ENCODE measurements around the gene HGS. TPM values are rescaled to one million over a fixed set of nuclear protein-coding genes. Genes with fewer than 3 reads are reported as not detected.

Gene HGS
- total RNA-seq, 2 experiments from 2014 or later = 118 to 127 TPM

DNA sequence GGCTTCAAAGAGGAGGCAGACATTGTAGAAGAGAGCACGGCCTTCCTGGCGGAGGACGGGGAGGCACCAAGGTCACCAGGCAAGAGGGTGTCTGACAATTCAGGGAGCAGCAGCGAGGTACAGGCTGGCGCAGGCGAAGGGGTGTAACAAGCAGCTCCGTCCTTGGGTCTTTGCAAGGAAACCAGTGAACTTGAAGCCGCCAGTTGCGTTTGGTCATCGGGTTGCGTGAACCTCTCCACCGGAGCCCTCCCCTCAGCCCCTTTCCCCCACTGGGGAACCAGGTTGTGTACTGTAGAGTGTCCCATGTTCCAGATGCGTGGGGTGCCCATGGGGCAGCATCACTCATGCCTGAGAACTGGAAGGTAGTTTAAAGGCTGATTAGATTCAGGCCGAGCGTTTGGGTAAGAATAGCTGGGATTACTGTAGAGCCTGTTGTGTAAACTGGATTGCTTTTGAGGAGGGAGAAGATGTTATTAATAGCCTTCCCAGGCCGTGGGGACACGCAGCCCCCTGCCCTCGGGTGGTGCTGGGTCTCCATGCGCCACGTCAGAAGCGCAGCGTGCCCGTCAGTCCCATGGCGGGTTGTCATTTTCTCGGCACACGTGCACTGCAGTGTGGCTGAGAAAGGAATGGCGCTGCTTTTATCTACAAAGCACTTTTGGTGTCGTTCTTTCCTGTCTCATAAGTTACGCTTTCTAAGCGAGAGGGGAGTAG, 21.9 kb downstream of the HGS start:
- no peak overlapping the region for H3K27ac Mint-ChIP-seq

DNA sequence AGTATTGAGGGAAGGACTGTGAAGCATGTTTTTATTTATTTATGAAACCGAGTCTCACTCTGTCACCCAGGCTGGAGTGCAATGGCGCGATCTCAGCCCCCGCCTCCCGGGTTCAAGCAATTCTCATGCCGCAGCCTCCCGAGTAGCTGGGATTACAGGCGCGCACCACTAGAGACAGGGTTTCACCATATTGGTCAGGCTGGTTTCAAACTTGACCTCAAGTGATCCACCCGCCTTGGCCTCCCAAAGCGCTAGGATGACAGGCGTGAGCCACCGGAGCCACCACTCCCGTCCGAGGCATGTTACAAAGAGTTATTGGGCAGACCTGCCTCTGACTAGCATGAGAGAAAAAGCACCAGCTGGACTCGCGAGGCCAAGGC, 22.4 kb downstream of the HGS start:
- CTCF ChIA-PET = no interaction called here
- Mint-ChIP-seq H3K36me3 (ENCODE audit: low read depth) (peaks cover 39% of the 10 kb centered on the region), H3K27ac (no peak overlapping the region), H3K9me3 (no peaks in the 10 kb centered on the region), H3K4me3 (peak overlapping the region; percentile 56), H3K4me1 (ENCODE audit: low read depth) (peaks cover 42% of the 10 kb centered on the region), H3K27me3 (no peaks in the 10 kb centered on the region)
- Histone ChIP-seq H3K9me3 (ENCODE audit: control insufficient read depth in 1 of 2, insufficient read depth in 1 of 2, low read length in 2 of 2) (no peaks in the 10 kb centered on the region), H3K27ac (ENCODE audit: low read depth in 1 of 2, low read length in 2 of 2) (no peak overlapping the region), H3K4me1 (ENCODE audit: insufficient read depth, low read length) (peaks cover 46% of the 10 kb centered on the region), H3K4me3 (ENCODE audit: low read length) (no peak overlapping the region), H3K36me3 (ENCODE audit: insufficient read depth, low read length) (peaks cover 26% of the 10 kb centered on the region), H3K27me3 (ENCODE audit: control insufficient read depth in 1 of 2, insufficient read depth in 2 of 2, low read length in 2 of 2) (no peaks in the 10 kb centered on the region)
- DNase-seq = no peak
- TF ChIP-seq, protein P1, sequence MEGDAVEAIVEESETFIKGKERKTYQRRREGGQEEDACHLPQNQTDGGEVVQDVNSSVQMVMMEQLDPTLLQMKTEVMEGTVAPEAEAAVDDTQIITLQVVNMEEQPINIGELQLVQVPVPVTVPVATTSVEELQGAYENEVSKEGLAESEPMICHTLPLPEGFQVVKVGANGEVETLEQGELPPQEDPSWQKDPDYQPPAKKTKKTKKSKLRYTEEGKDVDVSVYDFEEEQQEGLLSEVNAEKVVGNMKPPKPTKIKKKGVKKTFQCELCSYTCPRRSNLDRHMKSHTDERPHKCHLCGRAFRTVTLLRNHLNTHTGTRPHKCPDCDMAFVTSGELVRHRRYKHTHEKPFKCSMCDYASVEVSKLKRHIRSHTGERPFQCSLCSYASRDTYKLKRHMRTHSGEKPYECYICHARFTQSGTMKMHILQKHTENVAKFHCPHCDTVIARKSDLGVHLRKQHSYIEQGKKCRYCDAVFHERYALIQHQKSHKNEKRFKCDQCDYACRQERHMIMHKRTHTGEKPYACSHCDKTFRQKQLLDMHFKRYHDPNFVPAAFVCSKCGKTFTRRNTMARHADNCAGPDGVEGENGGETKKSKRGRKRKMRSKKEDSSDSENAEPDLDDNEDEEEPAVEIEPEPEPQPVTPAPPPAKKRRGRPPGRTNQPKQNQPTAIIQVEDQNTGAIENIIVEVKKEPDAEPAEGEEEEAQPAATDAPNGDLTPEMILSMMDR (IDR thresholded peaks at IDR 0.05) = no peak
- intact Hi-C loops (cut with DNase I, micrococcal nuclease) = no loop called here
- ATAC-seq (ENCODE audit: poor library complexity) = no peak
- POLR2A ChIA-PET = no interaction called here

More for the DNA sequence above, 21.9 kb downstream of the HGS start:
- peaks cover 40% of the 10 kb centered on the region for H3K4me1 Mint-ChIP-seq (ENCODE audit: low read depth)
- H3K27ac ChIP-seq (ENCODE audit: low read depth in 1 of 2, low read length in 2 of 2) = no peak overlapping the region
- no peak for ATAC-seq (ENCODE audit: poor library complexity)
- ChIA-PET POLR2A (interaction anchor here (0.6 to 4.7 kb wide), 5 partner anchors 11 to 150 kb away, joined by 3 to 43 read pairs (median 4); partner anchors contain the start of genes ARL16 and HGS), CTCF (no interaction called here)
- intact Hi-C loops (cut with DNase I, micrococcal nuclease) = no loop called here
- no peaks in the 10 kb centered on the region for H3K9me3 ChIP-seq (ENCODE audit: control insufficient read depth in 1 of 2, insufficient read depth in 1 of 2, low read length in 2 of 2)
- TF ChIP-seq, protein P1 (IDR thresholded peaks at IDR 0.05) = no peak
- no peak overlapping the region for H3K4me3 ChIP-seq (ENCODE audit: low read length)
- peak in 1 of 14 experiments; percentile 23 for DNase-seq
- H3K9me3 Mint-ChIP-seq = no peaks in the 10 kb centered on the region
- H3K36me3 ChIP-seq (ENCODE audit: insufficient read depth, low read length) = peaks cover 32% of the 10 kb centered on the region
- no peaks in the 10 kb centered on the region for H3K27me3 Mint-ChIP-seq
- H3K4me3 Mint-ChIP-seq = peak overlapping the region; percentile 17
- peaks cover 44% of the 10 kb centered on the region for H3K36me3 Mint-ChIP-seq (ENCODE audit: low read depth)
- no peaks in the 10 kb centered on the region for H3K27me3 ChIP-seq (ENCODE audit: control insufficient read depth in 1 of 2, insufficient read depth in 2 of 2, low read length in 2 of 2)
- H3K4me1 ChIP-seq (ENCODE audit: insufficient read depth, low read length) = peaks cover 46% of the 10 kb centered on the region

- Histone ChIP-seq H3K27ac (ENCODE audit: low read depth in 1 of 2, low read length in 2 of 2) (no peak overlapping the region), H3K36me3 (ENCODE audit: insufficient read depth, low read length) (peaks cover 20% of the 10 kb centered on the region), H3K4me1 (ENCODE audit: insufficient read depth, low read length) (peaks cover 44% of the 10 kb centered on the region), H3K4me3 (ENCODE audit: low read length) (no peak overlapping the region), H3K27me3 (ENCODE audit: control insufficient read depth in 1 of 2, insufficient read depth in 2 of 2, low read length in 2 of 2) (no peaks in the 10 kb centered on the region), H3K9me3 (ENCODE audit: control insufficient read depth in 1 of 2, insufficient read depth in 1 of 2, low read length in 2 of 2) (no peaks in the 10 kb centered on the region)
- ATAC-seq (ENCODE audit: poor library complexity) = no peak
- Mint-ChIP-seq H3K4me1 (ENCODE audit: low read depth) (peaks cover 43% of the 10 kb centered on the region), H3K36me3 (ENCODE audit: low read depth) (peaks cover 34% of the 10 kb centered on the region), H3K27me3 (no peaks in the 10 kb centered on the region), H3K27ac (no peak overlapping the region), H3K9me3 (no peaks in the 10 kb centered on the region), H3K4me3 (peak overlapping the region; percentile 56)
- TF ChIP-seq, protein P1 (IDR thresholded peaks at IDR 0.05) = no peak
- peak in 2 of 14 experiments; percentile 13 to 31 for DNase-seq
- CTCF ChIA-PET = no interaction called here
- intact Hi-C loops (cut with DNase I, micrococcal nuclease) = no loop called here
- POLR2A ChIA-PET = no interaction called here
These were observed 23.2 kb downstream of the HGS start for GRCh38 chr17:81706757-81707624.

All from CD4-positive, alpha-beta T cell (primary cell).